Caco-2 (cell line): ENCODE measurements around the gene ABHD17B. TPM values are rescaled to one million over a fixed set of nuclear protein-coding genes. Genes with fewer than 3 reads are reported as not detected.

Source experiments
- BruUV-seq: library from RNA; stranded (reverse); fragments of 400-500 nt; replicated peaks from 2 replicates; lab custom pipeline; 2021; lab: Mats Ljungman, UMichigan
- CTCF ChIA-PET: fragments of 300-600 bp; sonication (Branson Sonifier 250); formaldehyde crosslinking; loops from one replicate; lab custom pipeline; 2022; ENCODE audit warnings: antibody characterized with exemption; lab: Charles Lee
- POLR2A ChIA-PET: fragments of 300-600 bp; sonication (Branson Sonifier 250); formaldehyde crosslinking; loops from one replicate; lab custom pipeline; 2022; ENCODE audit warnings: antibody characterized with exemption; lab: Charles Lee
- DNase-seq, 2 experiments: peaks; one replicate each; pipeline versions ENCODE4 v3.0.0 to v3.0.0-alpha.2; 2020 to 2022
- H3K27me3 ChIP-seq: replicated peaks from 2 replicates; pipeline ENCODE4 v1.6.0; 2011; ENCODE audit warnings: low read length; ENCODE audit not compliant: control insufficient read depth, insufficient read depth
- H3K36me3 ChIP-seq: 2 replicates; pipeline ENCODE4 v1.5.1; 2011; ENCODE audit warnings: low read length; ENCODE audit not compliant: control insufficient read depth, insufficient read depth
- H3K4me1 ChIP-seq: fragments of 250-450 bp; sonication (Bioruptor Pico); 2 replicates; pipeline ENCODE4 v1.5.1; 2020; ENCODE audit warnings: mild to moderate bottlenecking
- H3K4me3 ChIP-seq: 2 replicates; pipeline ENCODE4 v1.5.1; 2011; ENCODE audit warnings: low read depth, mild to moderate bottlenecking, control low read depth, low read length
- H3K9me3 ChIP-seq: fragments of 250-450 bp; sonication (Bioruptor Pico); 2 replicates; pipeline ENCODE4 v1.5.1; 2020; ENCODE audit warnings: mild to moderate bottlenecking, moderate library complexity
- H3K27ac Mint-ChIP-seq: one replicate; pipeline ENCODE4 v1.8.0; 2022; ENCODE audit warnings: mixed read lengths; ENCODE audit not compliant: unreplicated experiment
- H3K27me3 Mint-ChIP-seq: one replicate; pipeline ENCODE4 v1.8.0; 2022; ENCODE audit warnings: mixed read lengths; ENCODE audit not compliant: insufficient read depth, unreplicated experiment
- H3K36me3 Mint-ChIP-seq: one replicate; pipeline ENCODE4 v1.8.0; 2022; ENCODE audit warnings: mild to moderate bottlenecking, mixed read lengths; ENCODE audit not compliant: insufficient read depth, unreplicated experiment
- H3K4me1 Mint-ChIP-seq: one replicate; pipeline ENCODE4 v1.8.0; 2022; ENCODE audit warnings: low read depth, mixed read lengths; ENCODE audit not compliant: unreplicated experiment
- H3K4me3 Mint-ChIP-seq: one replicate; pipeline ENCODE4 v1.8.0; 2022; ENCODE audit warnings: mild to moderate bottlenecking, moderate library complexity, mixed read lengths; ENCODE audit not compliant: unreplicated experiment
- H3K9me3 Mint-ChIP-seq: one replicate; pipeline ENCODE4 v1.8.0; 2022; ENCODE audit warnings: mixed read lengths; ENCODE audit not compliant: unreplicated experiment
- CTCF ChIP-seq, 2 experiments: fragments of 200-600 bp in 1 of 2; IDR thresholded peaks; 1 replicate in 1 of 2; 2 replicates in 1 of 2; pipeline versions ENCODE4 v1.5.1 to v1.8.0; 2011 to 2022; ENCODE audit warnings: antibody characterized with exemption in 1 of 2, control low read depth in 1 of 2, inconsistent platforms in 1 of 2, low read depth in 1 of 2, low read length in 1 of 2, mild to moderate bottlenecking in 1 of 2, moderate library complexity in 1 of 2; ENCODE audit not compliant: insufficient read depth in 1 of 2, severe bottlenecking in 1 of 2, unreplicated experiment in 1 of 2
- intact Hi-C: fragments of 100-400 bp; cut with micrococcal nuclease; formaldehyde crosslinking; loops from one replicate; pipeline ENCODE4 v1.10.0; 2022; ENCODE audit not compliant: unreplicated experiment
- total RNA-seq: library from RNA; stranded (reverse); gene quantifications from 2 replicates; pipeline ENCODE4 v1.2.3, GENCODE V29; 2022

ABHD17B gene
- total RNA-seq, 1 experiment from 2014 or later, result 6.9 TPM

GRCh38 chr9:71931166-71931565 lies 20.2 kb upstream of the ABHD17B start:
- DNase-seq, result no peak
- H3K36me3 ChIP-seq, result no peaks in the 10 kb centered on the region
- ChIA-PET POLR2A (no interaction called here), CTCF (no interaction called here)
- intact Hi-C loops, result no loop called here
- TF ChIP-seq CTCF (IDR thresholded peaks at IDR 0.05; ENCODE audit: insufficient read depth in 1 of 2, low read depth in 1 of 2, low read length in 1 of 2, severe bottlenecking in 1 of 2, unreplicated experiment in 1 of 2), result no peak
- H3K9me3 ChIP-seq, result no peaks in the 10 kb centered on the region
- H3K4me3 ChIP-seq, result no peak overlapping the region
- H3K27ac Mint-ChIP-seq, result no peak overlapping the region
- H3K4me1 ChIP-seq, result no peaks in the 10 kb centered on the region
- H3K4me3 Mint-ChIP-seq, result no peak overlapping the region
- no peaks in the 10 kb centered on the region for H3K36me3 Mint-ChIP-seq
- BruUV-seq, result no TSS peak
- no peaks in the 10 kb centered on the region for H3K4me1 Mint-ChIP-seq
- H3K9me3 Mint-ChIP-seq, result no peaks in the 10 kb centered on the region
- no peaks in the 10 kb centered on the region for H3K27me3 Mint-ChIP-seq
- H3K27me3 ChIP-seq, result no peaks in the 10 kb centered on the region

- no TSS peak for BruUV-seq
- TF ChIP-seq CTCF (IDR thresholded peaks at IDR 0.05; ENCODE audit: insufficient read depth in 1 of 2, low read depth in 1 of 2, low read length in 1 of 2, severe bottlenecking in 1 of 2, unreplicated experiment in 1 of 2), result no peak
Measured at GRCh38 chr9:71929791-71930440, 18.9 kb upstream of the ABHD17B start.

GRCh38 chr9:71929223-71929622 lies 18.2 kb upstream of the ABHD17B start:
- ChIA-PET CTCF (no interaction called here), POLR2A (no interaction called here)
- H3K4me1 Mint-ChIP-seq, result no peaks in the 10 kb centered on the region
- Histone ChIP-seq H3K9me3 (no peaks in the 10 kb centered on the region), H3K36me3 (no peaks in the 10 kb centered on the region), H3K4me1 (no peaks in the 10 kb centered on the region), H3K27me3 (no peaks in the 10 kb centered on the region), H3K4me3 (no peak overlapping the region)
- no peak overlapping the region for H3K27ac Mint-ChIP-seq
- no peak for DNase-seq
- no peaks in the 10 kb centered on the region for H3K27me3 Mint-ChIP-seq
- no peak for TF ChIP-seq CTCF (IDR thresholded peaks at IDR 0.05; ENCODE audit: insufficient read depth in 1 of 2, low read depth in 1 of 2, low read length in 1 of 2, severe bottlenecking in 1 of 2, unreplicated experiment in 1 of 2)
- H3K36me3 Mint-ChIP-seq, result no peaks in the 10 kb centered on the region
- no TSS peak for BruUV-seq
- intact Hi-C loops, result no loop called here
- no peaks in the 10 kb centered on the region for H3K9me3 Mint-ChIP-seq
- no peak overlapping the region for H3K4me3 Mint-ChIP-seq

More at GRCh38 chr9:71929791-71930440, 18.9 kb upstream of the ABHD17B start:
- intact Hi-C loops, result no loop called here
- no peaks in the 10 kb centered on the region for H3K27me3 Mint-ChIP-seq
- Histone ChIP-seq H3K4me1 (no peaks in the 10 kb centered on the region), H3K4me3 (no peak overlapping the region), H3K36me3 (no peaks in the 10 kb centered on the region), H3K27me3 (no peaks in the 10 kb centered on the region), H3K9me3 (no peaks in the 10 kb centered on the region)
- H3K36me3 Mint-ChIP-seq, result no peaks in the 10 kb centered on the region
- H3K27ac Mint-ChIP-seq, result no peak overlapping the region
- ChIA-PET POLR2A (no interaction called here), CTCF (no interaction called here)
- no peaks in the 10 kb centered on the region for H3K9me3 Mint-ChIP-seq
- no peaks in the 10 kb centered on the region for H3K4me1 Mint-ChIP-seq
- DNase-seq, result no peak
- no peak overlapping the region for H3K4me3 Mint-ChIP-seq
